H1 (cell line): ENCODE data around the gene PWP1. TPM values are rescaled to one million over a fixed set of nuclear protein-coding genes. Genes with fewer than 3 reads are reported as not detected.

ENCODE experiments used
- CHD2 ChIP-seq: IDR thresholded peaks from 2 replicates; pipeline ENCODE4 v1.6.1; 2012; ENCODE audit warnings: low read length, improper control_type of control experiment
- CHD7 ChIP-seq: fragments of 300-600 bp; sonication (generic); IDR thresholded peaks from 2 replicates; pipeline ENCODE4 v1.7.1; 2012; ENCODE audit warnings: low read length, moderate library complexity, mild to moderate bottlenecking, inconsistent platforms; ENCODE audit not compliant: insufficient replicate concordance
- CREB1 ChIP-seq: IDR thresholded peaks from 2 replicates; pipeline ENCODE4 v1.6.1; 2012; ENCODE audit warnings: inconsistent platforms
- EP300 ChIP-seq, 2 experiments: IDR thresholded peaks; 1 replicate in 1 of 2; 2 replicates in 1 of 2; pipeline ENCODE4 v1.6.1; 2011 to 2012; ENCODE audit warnings: low read depth in 2 of 2, low read length in 2 of 2, mild to moderate bottlenecking in 2 of 2, borderline replicate concordance in 1 of 2, inconsistent platforms in 1 of 2, moderate library complexity in 1 of 2
- GTF2F1 ChIP-seq: IDR thresholded peaks from 2 replicates; pipeline ENCODE4 v1.6.1; 2012; ENCODE audit warnings: low read depth, low read length, improper control_type of control experiment, borderline replicate concordance
- JUN ChIP-seq: IDR thresholded peaks from 2 replicates; pipeline ENCODE4 v1.6.1; 2011; ENCODE audit warnings: low read depth, mild to moderate bottlenecking, improper control_type of control experiment, low read length
- RFX5 ChIP-seq: IDR thresholded peaks from 2 replicates; pipeline ENCODE4 v1.6.1; 2011; ENCODE audit warnings: low read depth, low read length, improper control_type of control experiment, borderline replicate concordance
- SAP30 ChIP-seq: fragments of 300-600 bp; sonication (generic); IDR thresholded peaks from 2 replicates; pipeline ENCODE4 v1.7.1; 2012; ENCODE audit warnings: low read length, moderate library complexity, mild to moderate bottlenecking, inconsistent platforms; ENCODE audit not compliant: insufficient read depth, insufficient replicate concordance
- SRF ChIP-seq: IDR thresholded peaks from 2 replicates; pipeline ENCODE4 v1.6.1; 2011; ENCODE audit warnings: mild to moderate bottlenecking, low read depth, low read length, moderate library complexity
- YY1 ChIP-seq: IDR thresholded peaks from 2 replicates; pipeline ENCODE4 v1.6.1; 2011; ENCODE audit warnings: low read depth, mild to moderate bottlenecking, low read length
- polyA plus RNA-seq, 7 experiments: library from polyadenylated mRNA; depleted of rRNA in 3 of 7; stranded (reverse) in 5 of 7; unstranded in 2 of 7; fragments of >200 nt in 5 of 7; fragments of 200-250 nt in 2 of 7; gene quantifications; 1 replicate in 5 of 7; 2 replicates in 1 of 7; 4 replicates in 1 of 7; pipeline versions ENCODE4 v1.2.1 to v1.2.3, GENCODE V29; 2011 to 2013; ENCODE audit warnings: missing spikeins in 2 of 7, mixed read lengths in 2 of 7
- total RNA-seq: library from RNA; stranded (reverse); fragmentation: NEBNext Ultra II Directional; extraction: Animal tissue kit (Norgen Biotek cat#: 25700); gene quantifications from 2 replicates; pipeline ENCODE4 v1.2.1, GENCODE V29; 2021

The PWP1 gene
- total and polyA plus RNA-seq, 2 of the 8 experiments (the other 6 are each of a cell fraction or from before 2014, with no cell fraction given): 57.8 to 78.5 TPM

GRCh38 chr12:107670999-107671643 lies 14.5 kb upstream of the PWP1 start (continued):
- TF ChIP-seq CHD7: no peak
- no peak for TF ChIP-seq SAP30
- no peak for TF ChIP-seq RFX5
- TF ChIP-seq SRF: no peak
- TF ChIP-seq YY1: no peak
- no peak for TF ChIP-seq CHD2
- TF ChIP-seq EP300 (IDR thresholded peaks at IDR 0.05; ENCODE audit: borderline replicate concordance in 1 of 2, low read depth in 2 of 2, low read length in 2 of 2): no peak
- no peak for TF ChIP-seq JUN
- TF ChIP-seq GTF2F1: no peak
- TF ChIP-seq CREB1: peak; percentile 41; the same call in 1 of the 2 replicates
